IMR-90 (cell line): ENCODE data around the gene FEM1B. TPM values are rescaled to one million over a fixed set of nuclear protein-coding genes. Genes with fewer than 3 reads are reported as not detected.
A peak's percentile ranks its signal among the peaks of the same experiment; 100 is the strongest.

Experiments used
- ATAC-seq: fragments of 200-7000 bp; cut with Tn5 transposase; 2 replicates; pipeline ENCODE4 v1.9.1; 2020; ENCODE audit warnings: low read depth, mild to moderate bottlenecking, moderate library complexity
- BruUV-seq: library from RNA; stranded (reverse); fragments of 400-500 nt; replicated peaks from 2 replicates; lab custom pipeline; 2021; lab: Mats Ljungman, UMichigan
- CTCF ChIA-PET: fragments of 300-600 bp; formaldehyde crosslinking; extraction: SDS; loops from one replicate; lab custom pipeline; 2021; ENCODE audit warnings: antibody characterized with exemption; lab: Yijun Ruan, JAX
- POLR2A ChIA-PET: fragments of 300-600 bp; sonication (Branson Sonifier 250); formaldehyde crosslinking; loops from one replicate; lab custom pipeline; 2022; ENCODE audit warnings: antibody characterized with exemption; ENCODE audit not compliant: unreplicated experiment; lab: Charles Lee
- DNase-seq: peaks from one replicate; pipeline ENCODE4 v3.0.0; 2013
- H2AFZ ChIP-seq: replicated peaks from 2 replicates; pipeline ENCODE3; 2013; ENCODE audit warnings: low read length, mild to moderate bottlenecking; ENCODE audit not compliant: poor library complexity
- H2AK5ac ChIP-seq: 2 replicates; pipeline ENCODE4 v1.6.1; 2013; ENCODE audit warnings: low read depth, low read length, inconsistent platforms
- H2AK9ac ChIP-seq: replicated peaks from 2 replicates; pipeline ENCODE3; 2013; ENCODE audit warnings: mild to moderate bottlenecking, low read depth, low read length, moderate library complexity; ENCODE audit not compliant: poor library complexity
- H2BK120ac ChIP-seq: 2 replicates; pipeline ENCODE4 v1.6.1; 2013; ENCODE audit warnings: low read depth, low read length, inconsistent platforms
- H2BK15ac ChIP-seq: 3 replicates; pipeline ENCODE4 v1.6.1; 2013; ENCODE audit warnings: low read depth, low read length, inconsistent platforms
- H2BK20ac ChIP-seq: 2 replicates; pipeline ENCODE4 v1.6.1; 2013; ENCODE audit warnings: low read depth, mild to moderate bottlenecking, inconsistent platforms, low read length, moderate library complexity
- H2BK5ac ChIP-seq: 2 replicates; pipeline ENCODE4 v1.6.1; 2013; ENCODE audit warnings: mild to moderate bottlenecking, low read depth, low read length, inconsistent platforms; ENCODE audit not compliant: poor library complexity, severe bottlenecking
- H3K14ac ChIP-seq: replicated peaks from 2 replicates; pipeline ENCODE4 v1.6.1; 2013; ENCODE audit warnings: low read depth, low read length, inconsistent platforms
- H3K18ac ChIP-seq: 2 replicates; pipeline ENCODE4 v1.6.1; 2013; ENCODE audit warnings: low read depth, low read length, control low read depth
- H3K23ac ChIP-seq: 2 replicates; pipeline ENCODE4 v1.6.1; 2013; ENCODE audit warnings: low read depth, low read length, inconsistent platforms
- H3K27ac ChIP-seq: 2 replicates; pipeline ENCODE4 v1.5.1; 2013; ENCODE audit warnings: mild to moderate bottlenecking, control low read depth, low read length; ENCODE audit not compliant: insufficient read depth
- H3K27me3 ChIP-seq: 2 replicates; pipeline ENCODE4 v1.6.1; 2013; ENCODE audit warnings: low read length; ENCODE audit not compliant: control insufficient read depth, insufficient read depth
- H3K36me3 ChIP-seq: 2 replicates; pipeline ENCODE4 v1.6.1; 2013; ENCODE audit warnings: low read length, mixed read lengths; ENCODE audit not compliant: control insufficient read depth, insufficient read depth
- H3K4ac ChIP-seq: 2 replicates; pipeline ENCODE4 v1.6.1; 2013; ENCODE audit warnings: low read depth, low read length, inconsistent platforms
- H3K4me1 ChIP-seq: 2 replicates; pipeline ENCODE4 v1.6.1; 2013; ENCODE audit warnings: low read length, mixed read lengths; ENCODE audit not compliant: control insufficient read depth, insufficient read depth
- H3K4me2 ChIP-seq: 2 replicates; pipeline ENCODE4 v1.6.1; 2013; ENCODE audit warnings: low read depth, mild to moderate bottlenecking, control low read depth, low read length, moderate library complexity
- H3K4me3 ChIP-seq: 2 replicates; pipeline ENCODE4 v1.5.1; 2013; ENCODE audit warnings: low read depth, mild to moderate bottlenecking, control low read depth, low read length, moderate library complexity; ENCODE audit not compliant: insufficient read depth
- H3K56ac ChIP-seq: 2 replicates; pipeline ENCODE4 v1.6.1; 2013; ENCODE audit warnings: low read length, inconsistent platforms; ENCODE audit not compliant: insufficient read depth; ENCODE audit errors: extremely low read depth
- H3K79me1 ChIP-seq, 2 experiments: 2 replicates each; pipeline ENCODE4 v1.6.1; 2013; ENCODE audit warnings: low read length in 2 of 2, inconsistent platforms in 1 of 2, low read depth in 1 of 2
- H3K9ac ChIP-seq: 2 replicates; pipeline ENCODE4 v1.6.1; 2013; ENCODE audit warnings: low read depth, low read length, control low read depth
- H3K9me1 ChIP-seq: 2 replicates; pipeline ENCODE4 v1.6.1; 2013; ENCODE audit warnings: low read length, inconsistent platforms; ENCODE audit not compliant: insufficient read depth
- H3K9me3 ChIP-seq: 2 replicates; pipeline ENCODE4 v1.6.1; 2013; ENCODE audit warnings: low read length; ENCODE audit not compliant: control insufficient read depth, insufficient read depth
- H4K20me1 ChIP-seq: 2 replicates; pipeline ENCODE4 v1.6.1; 2013; ENCODE audit warnings: low read length, inconsistent platforms; ENCODE audit not compliant: insufficient read depth
- H4K5ac ChIP-seq: 2 replicates; pipeline ENCODE4 v1.6.1; 2013; ENCODE audit warnings: mild to moderate bottlenecking, low read depth, low read length, control low read depth
- H4K8ac ChIP-seq, 2 experiments: 2 replicates each; pipeline ENCODE4 v1.6.1; 2013; ENCODE audit warnings: low read depth in 2 of 2, low read length in 2 of 2, control low read depth in 1 of 2, inconsistent platforms in 1 of 2
- H4K91ac ChIP-seq: 2 replicates; pipeline ENCODE4 v1.6.1; 2013; ENCODE audit warnings: low read depth, low read length, inconsistent platforms; ENCODE audit not compliant: insufficient read depth
- BHLHE40 ChIP-seq: fragments of 150-350 bp; IDR thresholded peaks from 2 replicates; pipeline ENCODE4 v1.6.1; 2016; ENCODE audit warnings: mild to moderate bottlenecking, low read depth, low read length
- FOS ChIP-seq: fragments of 150-350 bp; IDR thresholded peaks from 2 replicates; pipeline ENCODE4 v1.6.1; 2016; ENCODE audit warnings: low read depth, low read length
- MAFK ChIP-seq: IDR thresholded peaks from 2 replicates; pipeline ENCODE4 v1.6.1; 2012; ENCODE audit warnings: low read depth, low read length, improper control_type of control experiment
- MXI1 ChIP-seq: IDR thresholded peaks from 2 replicates; pipeline ENCODE4 v1.6.1; 2012; ENCODE audit warnings: low read depth, mild to moderate bottlenecking, low read length, moderate library complexity, borderline replicate concordance
- POLR2A ChIP-seq: IDR thresholded peaks from 2 replicates; pipeline ENCODE4 v1.6.1; 2012; ENCODE audit warnings: mild to moderate bottlenecking, low read depth, low read length
- RFX5 ChIP-seq: IDR thresholded peaks from 2 replicates; pipeline ENCODE4 v1.8.0; 2012; ENCODE audit warnings: low read depth, mild to moderate bottlenecking, low read length, moderate library complexity
- SMC3 ChIP-seq: fragments of 150-350 bp; IDR thresholded peaks from 2 replicates; pipeline ENCODE4 v1.6.1; 2016; ENCODE audit warnings: low read depth, mild to moderate bottlenecking, antibody characterized with exemption, low read length, moderate library complexity
- WGBS, 2 experiments: methylation state at CpG; one replicate each; pipeline versions ENCODE4 v1.1.5 to v1.1.7; 2013; ENCODE audit warnings: missing lambda C conversion rate in 2 of 2; ENCODE audit not compliant: insufficient read length in 1 of 2; ENCODE audit errors: extremely low coverage in 2 of 2; 5-methylcytosine and 5-hydroxymethylcytosine counted together
- dilution Hi-C: fragments of 300-500 bp; cut with HindIII; formaldehyde crosslinking; loops from one replicate; pipeline ENCODE4 v1.14.3; 2018; ENCODE audit warnings: low sequenced_read_pairs; ENCODE audit not compliant: unreplicated experiment
- in situ Hi-C: fragments of 300-500 bp; cut with MboI; formaldehyde crosslinking; loops from 3 replicates; pipeline ENCODE4 v1.14.3; 2019; ENCODE audit warnings: low sequenced_read_pairs, inconsistent platforms, mixed read lengths
- intact Hi-C: fragments of 100-400 bp; cut with micrococcal nuclease; formaldehyde crosslinking; loops from 2 replicates; pipeline ENCODE4 v1.10.0; 2022
- polyA plus RNA-seq, 3 experiments: library from polyadenylated mRNA; depleted of rRNA; stranded (reverse); fragments of >200 nt; gene quantifications; 2 replicates each; pipeline ENCODE4 v1.2.3, GENCODE V29; 2012; ENCODE audit warnings: low replicate concordance in 1 of 3
- total RNA-seq: library from RNA; depleted of rRNA; stranded (reverse); fragments of >200 nt; gene quantifications from 2 replicates; pipeline ENCODE4 v1.2.3, GENCODE V29; 2012
- TF ChIP-seq, protein P1 (sequence below): fragments of 150-350 bp; IDR thresholded peaks from 2 replicates; pipeline ENCODE4 v1.6.1; 2016; ENCODE audit warnings: low read depth, mild to moderate bottlenecking, low read length, moderate library complexity, borderline replicate concordance
- TF ChIP-seq, protein P2 (sequence below): conservative IDR thresholded peaks from 2 replicates; pipeline ENCODE4 v1.5.1; 2012; ENCODE audit warnings: mild to moderate bottlenecking, low read depth, low read length, improper control_type of control experiment
- TF ChIP-seq, protein P3 (sequence below): fragments of 150-350 bp; IDR thresholded peaks from 2 replicates; pipeline ENCODE4 v1.6.1; 2017; ENCODE audit warnings: mild to moderate bottlenecking, antibody characterized with exemption, low read length, low read depth

FEM1B gene
- total and polyA plus RNA-seq, 2 of the 4 experiments (the other 2 are of a cell fraction), result 16.9 to 51.4 TPM

DNA sequence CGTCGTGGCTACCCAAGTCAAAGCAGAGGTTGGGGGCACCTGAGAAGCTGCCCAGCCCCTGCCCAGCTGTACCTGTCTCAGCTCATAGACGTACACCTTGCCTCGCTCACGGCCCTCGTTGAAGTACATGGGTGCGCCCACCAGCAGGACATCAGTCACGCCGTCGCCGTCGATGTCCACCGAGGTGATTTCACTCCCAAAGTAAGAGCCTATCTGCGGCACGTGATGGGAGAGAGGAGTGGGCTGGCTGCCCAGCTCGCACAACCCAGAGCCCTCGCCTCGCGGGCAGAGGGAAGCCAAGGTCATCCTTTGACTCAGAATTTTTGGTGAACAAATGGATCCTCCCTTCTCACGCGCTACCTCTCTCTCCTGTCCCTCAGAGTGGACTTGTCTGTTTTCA is 54.7 kb downstream of the FEM1B start:
- Histone ChIP-seq H3K9ac (no peak overlapping the region), H3K4ac (no peak overlapping the region), H2BK5ac (no peak overlapping the region), H3K23ac (no peak overlapping the region), H3K36me3 (peaks cover 6% of the 10 kb centered on the region; the same call in 1 of the 2 replicates), H2BK20ac (no peak overlapping the region), H4K5ac (no peak overlapping the region), H4K8ac (no peak overlapping the region), H3K27me3 (no peaks in the 10 kb centered on the region), H2BK120ac (no peak overlapping the region), H4K20me1 (no peaks in the 10 kb centered on the region), H3K9me3 (no peaks in the 10 kb centered on the region), H3K18ac (no peak overlapping the region), H2AFZ (peak overlapping the region; percentile 25), H3K27ac (no peak overlapping the region), H3K9me1 (peaks cover 18% of the 10 kb centered on the region), H3K79me1 (no peaks in the 10 kb centered on the region), H3K4me3 (no peak overlapping the region), H4K91ac (no peak overlapping the region), H3K14ac (no peak overlapping the region), H3K4me2 (no peak overlapping the region), H2AK9ac (no peak overlapping the region), H3K4me1 (peaks cover 18% of the 10 kb centered on the region), H3K56ac (no peak overlapping the region), H2AK5ac (no peak overlapping the region), H2BK15ac (no peak overlapping the region)
- WGBS, 2 experiments, result 94% methylated on average over 9 of the region's 21 CpGs; no CpG with 5 or more reads in 1 of the 2 experiments
- DNase-seq, result no peak
- dilution Hi-C loops, result no loop called here
- ChIA-PET CTCF (no interaction called here), POLR2A (no interaction called here)
- TF ChIP-seq, protein P1, sequence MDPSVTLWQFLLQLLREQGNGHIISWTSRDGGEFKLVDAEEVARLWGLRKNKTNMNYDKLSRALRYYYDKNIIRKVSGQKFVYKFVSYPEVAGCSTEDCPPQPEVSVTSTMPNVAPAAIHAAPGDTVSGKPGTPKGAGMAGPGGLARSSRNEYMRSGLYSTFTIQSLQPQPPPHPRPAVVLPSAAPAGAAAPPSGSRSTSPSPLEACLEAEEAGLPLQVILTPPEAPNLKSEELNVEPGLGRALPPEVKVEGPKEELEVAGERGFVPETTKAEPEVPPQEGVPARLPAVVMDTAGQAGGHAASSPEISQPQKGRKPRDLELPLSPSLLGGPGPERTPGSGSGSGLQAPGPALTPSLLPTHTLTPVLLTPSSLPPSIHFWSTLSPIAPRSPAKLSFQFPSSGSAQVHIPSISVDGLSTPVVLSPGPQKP, result no peak
- no peak for TF ChIP-seq FOS
- TF ChIP-seq, protein P2, sequence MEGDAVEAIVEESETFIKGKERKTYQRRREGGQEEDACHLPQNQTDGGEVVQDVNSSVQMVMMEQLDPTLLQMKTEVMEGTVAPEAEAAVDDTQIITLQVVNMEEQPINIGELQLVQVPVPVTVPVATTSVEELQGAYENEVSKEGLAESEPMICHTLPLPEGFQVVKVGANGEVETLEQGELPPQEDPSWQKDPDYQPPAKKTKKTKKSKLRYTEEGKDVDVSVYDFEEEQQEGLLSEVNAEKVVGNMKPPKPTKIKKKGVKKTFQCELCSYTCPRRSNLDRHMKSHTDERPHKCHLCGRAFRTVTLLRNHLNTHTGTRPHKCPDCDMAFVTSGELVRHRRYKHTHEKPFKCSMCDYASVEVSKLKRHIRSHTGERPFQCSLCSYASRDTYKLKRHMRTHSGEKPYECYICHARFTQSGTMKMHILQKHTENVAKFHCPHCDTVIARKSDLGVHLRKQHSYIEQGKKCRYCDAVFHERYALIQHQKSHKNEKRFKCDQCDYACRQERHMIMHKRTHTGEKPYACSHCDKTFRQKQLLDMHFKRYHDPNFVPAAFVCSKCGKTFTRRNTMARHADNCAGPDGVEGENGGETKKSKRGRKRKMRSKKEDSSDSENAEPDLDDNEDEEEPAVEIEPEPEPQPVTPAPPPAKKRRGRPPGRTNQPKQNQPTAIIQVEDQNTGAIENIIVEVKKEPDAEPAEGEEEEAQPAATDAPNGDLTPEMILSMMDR, result no peak
- no peak for TF ChIP-seq MAFK
- TF ChIP-seq BHLHE40, result no peak
- no peak for TF ChIP-seq MXI1
- TF ChIP-seq POLR2A, result no peak
- TF ChIP-seq, protein P3, sequence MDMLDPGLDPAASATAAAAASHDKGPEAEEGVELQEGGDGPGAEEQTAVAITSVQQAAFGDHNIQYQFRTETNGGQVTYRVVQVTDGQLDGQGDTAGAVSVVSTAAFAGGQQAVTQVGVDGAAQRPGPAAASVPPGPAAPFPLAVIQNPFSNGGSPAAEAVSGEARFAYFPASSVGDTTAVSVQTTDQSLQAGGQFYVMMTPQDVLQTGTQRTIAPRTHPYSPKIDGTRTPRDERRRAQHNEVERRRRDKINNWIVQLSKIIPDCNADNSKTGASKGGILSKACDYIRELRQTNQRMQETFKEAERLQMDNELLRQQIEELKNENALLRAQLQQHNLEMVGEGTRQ, result no peak
- TF ChIP-seq SMC3, result no peak
- no peak for TF ChIP-seq RFX5
- BruUV-seq, result no TSS peak
- in situ Hi-C loops, result no loop called here
- intact Hi-C loops, result no loop called here
- ATAC-seq, result no peak
